Retinal pigment epithelial cell (primary cell): ENCODE data around the gene FAM151B.

Experiments used
- DNase-seq: peaks from one replicate; pipeline ENCODE4 v3.0.0-alpha.2; 2010; ENCODE audit warnings: low read depth
- H3K4me3 ChIP-seq: 2 replicates; pipeline ENCODE4 v1.5.1; 2011; ENCODE audit warnings: mild to moderate bottlenecking, low read length, control low read depth, moderate library complexity
- CTCF ChIP-seq: conservative IDR thresholded peaks from 2 replicates; pipeline ENCODE4 v1.5.1; 2011; ENCODE audit warnings: low read depth, low read length, control low read depth, inconsistent platforms

Gene FAM151B

GRCh38 chr5:80541392-80541791 lies 53.5 kb downstream of the FAM151B start:
- no peak overlapping the region for H3K4me3 ChIP-seq
- DNase-seq: no peak
- no peak for TF ChIP-seq CTCF

GRCh38 chr5:80554646-80555045 lies 66.7 kb downstream of the FAM151B start:
- TF ChIP-seq CTCF: no peak
- DNase-seq: no peak
- H3K4me3 ChIP-seq: no peak overlapping the region

- no peak for TF ChIP-seq CTCF
- no peak for DNase-seq
- no peak overlapping the region for H3K4me3 ChIP-seq
These were observed 67.2 kb downstream of the FAM151B start for GRCh38 chr5:80555099-80555498.

GRCh38 chr5:80559244-80559643 lies 71.3 kb downstream of the FAM151B start:
- no peak overlapping the region for H3K4me3 ChIP-seq
- no peak for TF ChIP-seq CTCF
- no peak for DNase-seq

- TF ChIP-seq CTCF: no peak
- H3K4me3 ChIP-seq: no peak overlapping the region
- no peak for DNase-seq
These were observed 77.4 kb downstream of the FAM151B start for GRCh38 chr5:80565330-80565729.

GRCh38 chr5:80566711-80567259 lies 78.9 kb downstream of the FAM151B start:
- TF ChIP-seq CTCF: no peak
- DNase-seq: no peak
- no peak overlapping the region for H3K4me3 ChIP-seq

GRCh38 chr5:80568251-80568650 lies 80.4 kb downstream of the FAM151B start:
- H3K4me3 ChIP-seq: no peak overlapping the region
- no peak for DNase-seq
- TF ChIP-seq CTCF: no peak
